Prostate gland (tissue), 2 donors: ENCODE results near the gene TTC38.

Source experiments
- CTCF ChIP-seq, 4 experiments: fragments of 200-600 bp in 2 of 4; fragments of 450-650 bp in 2 of 4; sonication (generic) in 2 of 4; IDR thresholded peaks; 1 replicate in 3 of 4; 2 replicates in 1 of 4; pipeline ENCODE4 v1.5.1; 2016 to 2019; ENCODE audit warnings: antibody characterized with exemption in 4 of 4, mild to moderate bottlenecking in 2 of 4, moderate library complexity in 2 of 4
- POLR2A ChIP-seq: fragments of 450-650 bp; IDR thresholded peaks from one replicate; pipeline ENCODE4 v1.6.1; 2016; ENCODE audit warnings: antibody characterized with exemption, mild to moderate bottlenecking

- TF ChIP-seq CTCF (IDR thresholded peaks at IDR 0.05) (no peak), POLR2A (no peak)
Measured at GRCh38 chr22:46286941-46287872, 19.4 kb downstream of the TTC38 start.
